ENCODE measurements around the gene OLA1.
"Not testable (repeated sequence)": the region's sequence is repeated elsewhere in the genome, so short reads cannot be mapped to it uniquely, and the experiment has no call there.

The OLA1 gene

GRCh38 chr2:174248187-174248997 lies at the start of gene OLA1:
Gene OLA1, minus strand, starts transcription at chr2:174248532. Its CDS starts 1,717 bp downstream, at chr2:174246815.
- peak; percentile 97 for DNase-seq

- no peak for DNase-seq
These were observed 44.6 kb upstream of the OLA1 start for GRCh38 chr2:174292908-174293307.

GRCh38 chr2:174286172-174286571 lies 37.8 kb upstream of the OLA1 start:
- DNase-seq: no peak

DNA sequence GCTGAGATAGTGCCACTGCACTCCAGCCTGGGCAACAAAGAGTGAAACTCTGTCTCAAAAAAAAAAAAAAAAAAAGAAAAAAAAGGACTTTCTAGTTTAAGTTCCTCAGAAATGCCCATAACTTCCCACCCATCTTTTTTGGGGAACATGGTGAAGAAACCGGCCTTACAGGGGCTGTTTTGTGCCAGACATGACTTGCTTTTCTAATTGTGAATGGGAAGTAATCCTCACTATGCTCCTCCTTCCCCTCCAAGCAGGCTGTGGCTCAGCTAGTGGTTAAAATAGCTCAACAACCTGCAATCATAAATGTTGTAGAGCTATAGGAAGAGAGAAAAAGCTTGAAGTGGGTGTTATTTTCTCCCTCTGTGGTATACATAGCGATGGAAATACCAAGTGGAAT lies 34.1 kb upstream of the OLA1 start:
- DNase-seq: no peak

GRCh38 chr2:174281736-174282135 lies 33.4 kb upstream of the OLA1 start:
- no peak for DNase-seq

- DNase-seq: no peak
These were observed 32.3 kb upstream of the OLA1 start for GRCh38 chr2:174280596-174280995.

DNA sequence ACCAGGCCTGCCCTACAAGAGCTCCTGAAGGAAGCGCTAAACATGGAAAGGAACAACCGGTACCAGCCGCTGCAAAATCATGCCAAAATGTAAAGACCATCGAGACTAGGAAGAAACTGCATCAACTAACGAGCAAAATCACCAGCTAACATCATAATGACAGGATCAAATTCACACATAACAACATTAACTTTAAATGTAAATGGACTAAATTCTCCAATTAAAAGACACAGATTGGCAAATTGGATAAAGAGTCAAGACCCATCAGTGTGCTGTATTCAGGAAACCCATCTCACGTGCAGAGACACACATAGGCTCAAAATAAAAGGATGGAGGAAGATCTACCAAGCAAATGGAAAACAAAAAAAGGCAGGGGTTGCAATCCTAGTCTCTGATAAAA lies 21.9 kb upstream of the OLA1 start:
- DNase-seq: not testable (repeated sequence)

- no peak for DNase-seq
These were observed 18.0 kb upstream of the OLA1 start for GRCh38 chr2:174266288-174266687.

- DNase-seq: no peak
These were observed 15.7 kb upstream of the OLA1 start for GRCh38 chr2:174263997-174264396.

- no peak for DNase-seq
These were observed 11.6 kb upstream of the OLA1 start for GRCh38 chr2:174259981-174260380.

GRCh38 chr2:174254267-174254666 lies 5.9 kb upstream of the OLA1 start:
- DNase-seq: no peak

DNA sequence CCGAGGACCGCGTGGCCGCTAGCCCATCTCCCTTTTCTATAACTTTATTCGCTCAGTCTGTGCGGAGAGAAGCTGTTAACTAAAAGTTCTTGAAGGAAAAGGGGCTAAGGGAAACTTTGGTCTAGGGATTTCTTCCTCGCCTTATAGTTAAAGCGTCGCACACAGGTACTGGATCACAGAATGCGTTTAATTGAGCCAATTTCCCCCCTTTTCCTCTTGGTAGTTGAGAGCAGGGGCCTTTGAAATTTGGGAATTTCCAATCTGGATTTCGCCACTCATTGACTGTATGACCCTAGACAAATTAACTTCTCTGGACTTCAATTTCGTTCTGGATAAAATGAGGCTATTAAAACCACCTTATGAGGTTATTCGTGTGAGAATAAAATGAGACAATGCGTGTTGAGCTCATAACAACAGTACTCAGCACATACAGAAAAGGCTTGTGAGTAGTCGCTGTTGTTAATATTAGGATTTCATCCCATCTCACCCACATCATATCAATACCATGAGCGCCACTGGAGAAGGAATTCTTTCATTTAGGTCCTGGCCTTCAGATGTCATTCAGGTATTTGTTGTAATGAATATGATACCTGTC lies 763 bp upstream of the OLA1 start:
- DNase-seq: no peak

- DNase-seq: no peak
These were observed 702 bp downstream of the OLA1 start for GRCh38 chr2:174247474-174248186.

DNA sequence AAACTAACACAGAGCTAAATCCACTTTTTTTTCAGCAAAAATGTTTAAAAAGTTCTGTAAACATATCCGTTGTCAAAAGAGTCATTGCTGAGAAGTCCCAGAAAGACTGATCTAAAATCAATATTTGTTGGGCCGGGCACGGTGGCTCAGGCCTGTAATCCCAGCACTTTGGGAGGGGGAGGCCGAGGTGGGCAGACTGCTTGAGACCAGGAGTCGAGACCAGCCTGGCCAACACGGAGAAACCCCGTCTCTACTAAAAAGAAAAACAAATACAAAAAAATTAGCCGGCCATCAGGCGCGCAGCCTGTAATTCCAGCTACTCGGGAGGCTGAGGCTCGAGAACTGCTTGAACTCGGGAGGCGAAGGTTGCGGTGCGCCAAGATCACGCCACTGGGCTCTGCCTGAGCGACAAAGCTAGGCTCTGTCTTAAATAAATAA lies 1.4 kb downstream of the OLA1 start:
- no peak for DNase-seq

DNA sequence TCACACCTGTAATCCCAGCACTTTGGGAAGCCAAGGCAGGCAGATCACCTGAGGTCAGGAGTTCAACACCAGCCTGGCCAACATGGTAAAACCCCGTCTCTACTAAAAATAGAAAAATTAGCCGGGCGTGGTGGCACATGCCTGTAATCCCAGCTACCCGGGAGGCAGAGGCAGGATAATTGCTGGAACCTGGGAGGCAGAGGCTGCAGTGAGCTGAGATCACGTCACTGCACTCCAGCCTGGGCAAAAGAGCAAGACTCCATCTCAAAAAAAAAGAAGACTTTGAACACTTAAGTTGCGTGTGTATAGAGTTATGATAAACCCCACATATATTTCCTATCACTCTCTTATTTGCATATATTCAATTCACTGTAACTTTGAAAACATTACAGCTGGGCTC lies 2.7 kb downstream of the OLA1 start:
- DNase-seq: not testable (repeated sequence)

DNA sequence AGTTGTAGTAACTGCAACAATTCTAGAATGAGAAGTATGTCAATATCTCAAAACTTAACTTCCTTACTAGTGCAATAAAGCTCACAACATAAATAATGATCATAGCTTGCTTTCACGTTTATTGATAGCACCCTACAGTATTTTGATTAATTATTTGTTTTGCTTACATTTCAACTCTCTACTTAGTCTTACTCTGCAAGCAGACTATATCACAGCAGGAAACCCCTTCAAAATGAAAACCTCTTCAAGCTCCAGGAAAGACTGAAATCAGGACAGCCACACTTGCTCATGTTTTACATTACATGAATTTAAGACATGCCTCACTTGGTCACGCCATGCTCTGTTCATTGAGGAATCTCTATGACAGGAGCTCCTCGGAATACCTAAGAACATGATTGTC lies 3.3 kb downstream of the OLA1 start:
- DNase-seq: no peak

DNA sequence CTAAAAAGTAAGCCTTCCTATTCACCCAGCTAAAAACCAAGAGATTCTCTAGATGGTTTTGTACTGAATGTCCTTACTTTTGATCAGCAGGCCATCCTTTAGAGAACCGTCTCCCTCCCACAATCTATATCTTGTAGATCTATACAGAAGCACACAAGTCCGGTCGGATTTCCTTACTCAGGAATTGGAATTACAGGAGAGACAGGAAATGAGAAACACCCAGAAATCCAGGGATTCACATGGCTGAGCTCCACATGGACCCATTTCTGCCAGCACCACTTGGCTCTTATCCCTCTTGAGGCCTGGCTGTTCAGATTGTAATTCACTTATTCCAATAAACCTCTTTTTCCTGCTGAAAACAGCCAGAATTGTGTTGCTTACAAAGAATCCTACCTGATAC lies 4.5 kb downstream of the OLA1 start:
- DNase-seq: no peak

DNA sequence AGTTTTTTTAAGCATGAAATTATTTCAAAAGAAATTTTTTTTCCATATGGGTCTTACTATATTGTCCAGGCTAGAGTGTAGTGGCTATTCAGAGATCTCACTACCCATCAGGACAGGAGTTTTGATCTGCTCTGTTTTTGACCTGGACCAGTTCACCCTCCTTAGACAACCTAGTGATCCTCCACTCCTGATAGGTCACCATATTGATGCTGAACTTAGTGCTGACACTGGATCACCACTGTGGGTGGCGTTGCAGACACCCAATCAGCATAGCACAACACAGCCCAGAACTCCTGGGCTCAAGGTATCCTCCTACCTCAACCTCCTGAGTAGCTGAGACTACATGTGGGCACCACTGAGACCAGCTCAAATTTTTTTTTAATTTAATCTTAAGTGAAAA lies 8.2 kb downstream of the OLA1 start:
- no peak for DNase-seq

DNA sequence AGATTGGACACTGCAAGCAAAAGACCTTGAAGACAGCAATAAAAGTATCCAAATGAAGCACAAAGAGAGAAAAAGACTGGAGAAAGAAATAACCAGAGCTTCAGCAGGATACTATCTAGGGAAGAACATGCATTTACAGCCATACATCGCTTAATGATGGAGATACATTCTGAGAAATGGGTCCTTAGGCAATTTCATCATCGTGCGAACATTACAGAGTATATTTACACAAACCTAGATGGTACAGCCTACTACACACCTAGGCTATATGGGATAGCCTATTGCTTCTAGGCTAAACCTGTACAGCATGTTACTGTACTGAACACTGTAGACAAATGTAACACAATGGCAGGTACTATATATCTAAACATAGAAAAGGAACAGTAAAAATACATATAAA lies 11.9 kb downstream of the OLA1 start:
- no peak for DNase-seq

GRCh38 chr2:174235680-174236079 lies 12.7 kb downstream of the OLA1 start:
- peak; percentile 20 for DNase-seq

DNA sequence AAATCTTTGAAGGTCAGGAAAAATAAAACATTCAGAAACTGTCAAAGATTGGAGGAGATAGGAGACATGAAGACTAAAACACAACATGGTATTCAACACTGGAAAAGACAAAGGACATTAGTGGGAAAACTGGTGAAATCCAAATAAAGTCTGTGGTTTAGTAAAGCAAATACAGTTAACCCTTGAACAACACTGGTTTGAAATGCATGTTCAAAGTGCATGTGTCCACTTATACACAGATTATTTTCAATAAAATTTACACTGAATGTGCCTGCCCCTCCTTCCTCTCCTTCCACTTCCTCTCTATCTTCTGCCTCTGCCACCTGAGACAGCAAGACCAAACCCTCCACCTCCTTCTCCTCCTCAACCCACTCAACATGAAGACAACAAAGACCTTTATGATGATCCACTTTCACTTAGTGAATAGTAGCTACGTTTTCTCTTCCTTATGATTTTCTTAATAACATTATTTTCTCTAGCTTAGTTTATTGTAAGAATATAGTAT lies 14.5 kb downstream of the OLA1 start:
- no peak for DNase-seq

DNA sequence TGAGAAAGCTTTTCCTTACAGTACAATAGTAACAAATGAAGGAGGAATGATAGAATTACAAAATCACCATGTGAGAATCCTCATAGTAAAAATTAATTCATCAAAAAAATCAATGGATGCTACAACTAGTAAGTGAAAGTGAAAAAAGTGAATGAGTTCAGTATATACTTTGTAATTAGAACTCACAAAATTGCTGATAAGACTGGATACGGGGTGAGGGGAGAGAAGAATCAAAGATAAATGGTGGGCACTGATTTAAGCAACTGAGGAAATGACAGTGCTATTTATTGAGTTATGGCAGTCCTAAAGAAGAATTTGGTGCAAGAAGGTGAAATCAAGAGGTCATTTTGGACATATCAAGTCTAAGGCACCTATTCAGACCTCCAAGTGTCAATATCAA lies 20.6 kb downstream of the OLA1 start:
- no peak for DNase-seq

DNA sequence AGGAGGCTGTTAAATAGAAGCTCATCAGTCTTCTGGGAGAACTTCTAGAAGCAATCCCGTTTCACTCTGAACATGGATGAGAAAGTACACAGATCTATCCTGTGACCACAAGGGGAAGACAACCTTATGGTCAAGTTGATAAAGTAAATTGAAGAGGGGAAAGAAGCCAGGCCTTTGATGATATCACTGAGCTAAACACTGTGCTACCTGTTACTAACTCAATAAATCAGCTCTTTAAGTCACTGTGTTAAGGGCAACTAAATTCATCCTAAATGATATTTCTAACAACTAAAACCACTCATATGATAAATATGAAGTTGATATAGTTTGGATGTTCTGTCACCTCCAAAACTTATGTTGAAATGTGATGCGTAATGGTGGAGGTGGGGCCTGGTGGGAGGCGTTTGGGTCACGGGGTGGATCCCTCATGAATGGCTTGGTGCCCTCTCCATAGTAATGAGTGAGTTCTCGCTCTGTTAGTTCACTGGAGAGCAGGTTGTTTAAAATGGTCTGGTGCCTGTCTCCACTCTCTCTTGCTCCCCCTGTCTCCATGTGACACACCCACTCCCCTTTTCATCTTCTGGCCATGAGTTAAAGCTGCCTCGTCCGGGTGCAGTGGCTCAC lies 23.6 kb downstream of the OLA1 start:
- no peak for DNase-seq

All from eye (tissue), 1 donor.